ENCODE measurements around the gene DNAJB11. TPM values are rescaled to one million over a fixed set of nuclear protein-coding genes. Genes with fewer than 3 reads are reported as not detected.

DNAJB11 gene
- total RNA-seq, 2 donors from 2014 or later: 34.9 to 42.5 TPM

DNA sequence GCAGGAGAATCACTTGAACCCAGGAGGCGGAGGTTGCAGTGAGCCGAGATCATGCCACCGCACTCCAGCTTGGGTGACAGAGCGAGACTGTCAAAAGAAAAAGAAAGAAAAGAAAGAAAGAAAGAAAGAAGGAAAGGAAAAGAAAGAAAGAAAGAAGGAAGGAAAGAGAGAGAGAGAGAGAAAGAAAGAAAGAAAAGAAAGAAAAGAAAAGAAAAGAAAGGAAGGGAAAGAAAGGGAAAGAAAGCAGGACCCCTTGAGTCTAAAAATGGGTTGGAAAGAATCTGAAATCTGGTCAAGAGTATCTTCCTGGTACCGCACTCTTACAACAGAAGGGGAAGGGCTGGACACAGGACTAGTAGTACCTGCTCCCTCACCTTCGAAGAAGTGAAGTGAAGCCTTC is 45.9 kb upstream of the DNAJB11 start:
- H3K9me3 ChIP-seq: no peaks in the 10 kb centered on the region
- TF ChIP-seq, protein P1, sequence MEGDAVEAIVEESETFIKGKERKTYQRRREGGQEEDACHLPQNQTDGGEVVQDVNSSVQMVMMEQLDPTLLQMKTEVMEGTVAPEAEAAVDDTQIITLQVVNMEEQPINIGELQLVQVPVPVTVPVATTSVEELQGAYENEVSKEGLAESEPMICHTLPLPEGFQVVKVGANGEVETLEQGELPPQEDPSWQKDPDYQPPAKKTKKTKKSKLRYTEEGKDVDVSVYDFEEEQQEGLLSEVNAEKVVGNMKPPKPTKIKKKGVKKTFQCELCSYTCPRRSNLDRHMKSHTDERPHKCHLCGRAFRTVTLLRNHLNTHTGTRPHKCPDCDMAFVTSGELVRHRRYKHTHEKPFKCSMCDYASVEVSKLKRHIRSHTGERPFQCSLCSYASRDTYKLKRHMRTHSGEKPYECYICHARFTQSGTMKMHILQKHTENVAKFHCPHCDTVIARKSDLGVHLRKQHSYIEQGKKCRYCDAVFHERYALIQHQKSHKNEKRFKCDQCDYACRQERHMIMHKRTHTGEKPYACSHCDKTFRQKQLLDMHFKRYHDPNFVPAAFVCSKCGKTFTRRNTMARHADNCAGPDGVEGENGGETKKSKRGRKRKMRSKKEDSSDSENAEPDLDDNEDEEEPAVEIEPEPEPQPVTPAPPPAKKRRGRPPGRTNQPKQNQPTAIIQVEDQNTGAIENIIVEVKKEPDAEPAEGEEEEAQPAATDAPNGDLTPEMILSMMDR (IDR thresholded peaks at IDR 0.05): no peak
- TF ChIP-seq POLR2A (IDR thresholded peaks at IDR 0.05): no peak
- intact Hi-C loops (cut with DNase I): no loop called here
- H3K27me3 ChIP-seq (replicated peaks; ENCODE audit: insufficient read depth): no peaks in the 10 kb centered on the region
- H3K4me3 ChIP-seq: no peak overlapping the region
- H3K4me1 ChIP-seq (replicated peaks): no peaks in the 10 kb centered on the region
- no peaks in the 10 kb centered on the region for H3K36me3 ChIP-seq
- H3K27ac ChIP-seq: no peak overlapping the region
- DNase-seq (ENCODE audit: low spot score): no peak
- 93% methylated on average over 6 of the region's 6 CpGs for WGBS

DNA sequence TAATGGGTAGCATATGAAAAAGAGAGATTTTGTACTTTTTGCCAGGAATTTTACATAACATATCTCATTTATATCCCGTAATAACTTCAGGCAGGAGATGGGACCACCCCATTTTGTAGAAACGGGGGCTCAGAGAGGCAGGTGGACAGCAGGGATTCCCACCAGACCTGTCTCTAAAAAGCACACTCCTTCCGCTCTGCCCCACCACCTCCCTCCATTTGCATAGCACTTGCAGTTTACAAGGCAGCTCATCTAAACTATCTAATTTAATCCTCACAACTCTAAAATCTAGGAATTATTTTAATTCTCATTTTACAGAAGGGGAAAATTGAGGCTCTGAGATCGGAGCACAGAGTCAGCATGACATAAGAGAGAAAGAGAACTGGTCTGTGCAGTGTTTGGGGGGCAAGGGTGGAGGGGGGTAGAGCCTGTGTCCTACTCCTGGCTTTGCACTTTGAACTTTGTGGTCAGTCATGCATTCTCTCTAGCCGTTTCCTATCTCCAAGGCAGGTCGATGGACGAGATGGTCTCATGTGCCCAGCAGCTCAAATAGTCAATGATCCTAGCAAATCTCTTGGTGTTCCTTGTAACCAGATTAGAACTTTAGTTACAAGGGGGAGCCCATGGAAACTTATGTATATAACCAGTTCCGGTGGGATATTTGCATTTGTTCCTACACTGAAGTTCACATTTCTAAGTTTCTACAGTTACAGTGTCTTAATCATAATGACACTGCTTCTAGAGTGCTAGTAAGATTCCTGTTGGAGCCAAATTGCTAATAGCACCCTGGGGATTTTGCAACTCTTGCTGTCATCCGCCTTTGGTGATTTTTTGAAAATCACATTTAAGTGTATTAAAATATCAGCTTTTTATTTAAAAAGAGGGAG is 44.9 kb upstream of the DNAJB11 start:
- TF ChIP-seq, protein P1 (IDR thresholded peaks at IDR 0.05): no peak
- TF ChIP-seq POLR2A (IDR thresholded peaks at IDR 0.05) (no peak), POLR2AphosphoS5 (IDR thresholded peaks at IDR 0.05) (no peak)
- DNase-seq (ENCODE audit: low spot score): no peak
- WGBS: 61% methylated on average over 9 of the region's 9 CpGs
- no peaks in the 10 kb centered on the region for H3K27me3 ChIP-seq (replicated peaks; ENCODE audit: insufficient read depth)
- no peaks in the 10 kb centered on the region for H3K9me3 ChIP-seq
- no peak overlapping the region for H3K27ac ChIP-seq
- intact Hi-C loops (cut with DNase I): no loop called here
- no peaks in the 10 kb centered on the region for H3K36me3 ChIP-seq
- no peaks in the 10 kb centered on the region for H3K4me1 ChIP-seq (replicated peaks)
- no peak overlapping the region for H3K4me3 ChIP-seq

DNA sequence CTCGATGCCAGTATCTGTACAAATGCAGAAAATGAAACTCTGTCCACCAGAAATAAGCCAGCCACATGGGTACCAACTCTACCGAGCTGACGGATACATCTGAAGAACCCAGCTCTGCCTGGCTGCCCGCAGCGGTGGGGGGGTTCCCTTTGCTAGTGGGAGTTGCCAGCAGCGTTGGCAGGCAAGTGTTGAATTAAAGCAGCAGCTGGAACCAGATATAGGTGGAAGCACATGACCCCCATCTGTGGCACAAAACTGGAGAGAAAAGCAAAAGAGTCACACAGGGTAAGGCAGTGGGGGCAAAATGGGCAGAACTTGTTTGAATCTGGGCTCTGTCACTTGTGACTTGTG is 44.3 kb upstream of the DNAJB11 start:
- no peak for DNase-seq (ENCODE audit: low spot score)
- Histone ChIP-seq H3K36me3 (no peaks in the 10 kb centered on the region), H3K4me1 (replicated peaks) (no peaks in the 10 kb centered on the region), H3K27ac (no peak overlapping the region), H3K9me3 (no peaks in the 10 kb centered on the region), H3K4me3 (no peak overlapping the region), H3K27me3 (replicated peaks; ENCODE audit: insufficient read depth) (no peaks in the 10 kb centered on the region)
- WGBS: 73% methylated on average over 6 of the region's 6 CpGs
- TF ChIP-seq, protein P1 (IDR thresholded peaks at IDR 0.05): no peak
- TF ChIP-seq POLR2A (IDR thresholded peaks at IDR 0.05): no peak
- TF ChIP-seq POLR2AphosphoS5 (IDR thresholded peaks at IDR 0.05): no peak
- intact Hi-C loops (cut with DNase I): no loop called here

DNA sequence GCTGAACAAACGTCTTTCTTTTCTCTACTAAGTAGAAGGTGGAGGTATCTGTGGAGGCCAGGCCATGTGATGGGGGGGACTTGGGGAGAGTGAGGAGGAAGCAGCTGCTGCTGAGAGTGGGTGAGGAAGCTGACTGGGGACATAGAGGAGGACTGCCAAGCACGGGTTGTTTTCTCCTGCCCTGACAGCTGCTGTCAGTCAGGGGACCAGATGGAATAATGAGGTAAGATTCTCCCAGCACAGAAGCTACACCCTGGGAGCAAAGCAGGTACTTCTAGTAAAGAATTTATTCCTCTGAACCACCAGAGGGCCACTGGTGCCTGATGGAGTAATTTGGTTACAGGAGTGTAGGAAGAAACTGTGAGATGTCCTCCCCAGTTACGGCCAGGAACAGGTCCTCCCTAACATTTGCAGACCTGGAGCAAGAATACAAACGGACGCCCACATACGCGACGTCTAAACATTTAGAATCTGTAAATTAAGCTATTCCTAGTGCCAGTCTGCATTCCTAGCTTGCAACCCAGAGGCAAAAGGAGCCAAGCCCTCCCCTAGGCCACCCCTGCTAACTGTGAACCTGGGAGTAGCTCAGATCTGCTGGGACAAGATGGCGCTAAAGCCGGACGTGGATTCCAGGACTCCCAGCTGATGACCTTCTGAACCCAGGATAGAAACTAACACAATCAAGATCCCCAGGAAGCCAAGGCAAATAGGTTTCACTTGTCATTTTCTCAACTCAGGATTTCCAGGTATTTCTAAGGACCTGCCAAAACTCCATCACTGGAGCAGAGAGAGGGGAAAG is 41.1 kb upstream of the DNAJB11 start:
- no peak for TF ChIP-seq POLR2A (IDR thresholded peaks at IDR 0.05)
- TF ChIP-seq, protein P1 (IDR thresholded peaks at IDR 0.05): no peak
- TF ChIP-seq POLR2AphosphoS5 (IDR thresholded peaks at IDR 0.05): no peak
- Histone ChIP-seq H3K36me3 (no peaks in the 10 kb centered on the region), H3K4me1 (replicated peaks) (no peaks in the 10 kb centered on the region), H3K27ac (no peak overlapping the region), H3K9me3 (no peaks in the 10 kb centered on the region), H3K4me3 (no peak overlapping the region), H3K27me3 (replicated peaks; ENCODE audit: insufficient read depth) (no peaks in the 10 kb centered on the region)
- intact Hi-C loops (cut with DNase I): no loop called here
- WGBS: 79% methylated on average over 11 of the region's 11 CpGs
- no peak for DNase-seq (ENCODE audit: low spot score)

Data from prostate gland (tissue), 2 donors.